ENCODE data around the gene RABL6.

DNA sequence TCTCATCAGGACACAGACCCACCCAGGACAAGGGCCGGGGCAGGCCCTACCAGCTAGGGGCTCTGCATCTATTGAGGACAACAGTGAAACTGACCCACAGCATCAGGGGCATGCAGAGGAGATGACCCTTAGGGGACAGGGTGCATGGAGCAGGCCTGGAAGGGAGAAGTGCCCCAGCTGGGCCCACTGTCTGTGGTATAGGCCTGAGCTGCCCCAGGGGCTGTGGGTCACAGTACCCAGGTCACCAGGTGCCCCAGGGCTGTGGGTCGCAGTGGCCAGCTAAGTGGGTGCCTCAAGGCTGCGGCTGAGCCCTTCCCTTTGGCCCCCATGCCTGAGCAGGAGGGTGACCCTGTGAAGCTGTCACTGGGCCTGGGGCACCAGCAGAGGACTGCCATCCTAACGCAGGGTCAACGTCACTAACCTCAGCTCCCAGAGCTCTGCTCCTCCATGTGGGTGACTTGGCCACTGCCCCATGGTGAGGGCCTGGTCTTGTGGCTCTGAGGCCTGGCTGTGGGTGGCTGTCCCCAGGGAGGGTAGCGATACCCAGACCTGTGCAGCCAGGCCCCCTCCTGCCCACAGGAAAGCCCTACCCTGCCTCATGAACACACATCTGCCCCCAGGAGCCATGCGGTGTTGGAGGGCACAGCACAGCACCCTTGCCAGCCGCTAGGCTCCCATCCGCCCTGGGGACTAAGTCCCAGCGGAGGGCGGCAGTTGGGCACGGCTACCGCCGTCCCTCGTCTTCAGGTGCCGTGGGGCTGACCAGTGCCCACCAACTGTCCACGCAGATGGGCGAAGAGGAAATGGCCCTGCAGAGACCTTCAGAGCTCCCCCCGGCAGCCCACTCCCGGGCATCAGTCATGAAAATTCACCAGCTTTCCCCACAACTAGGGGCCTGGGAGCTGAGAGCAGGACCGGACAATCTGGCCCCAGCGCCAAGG lies 53.5 kb downstream of the RABL6 start:
- TF ChIP-seq CTCF (IDR thresholded peaks at IDR 0.05) (no peak), POLR2A (IDR thresholded peaks at IDR 0.05) (no peak), POLR2AphosphoS5 (IDR thresholded peaks at IDR 0.05) (no peak)
